ENCODE data around the gene PPIL6. TPM values are rescaled to one million over a fixed set of nuclear protein-coding genes. Genes with fewer than 3 reads are reported as not detected.
A peak's percentile ranks its signal among the peaks of the same experiment; 100 is the strongest.

PPIL6 gene
- total RNA-seq, 1 experiment from 2014 or later: 3.9 TPM

GRCh38 chr6:109382576-109383437 lies 57.6 kb downstream of the PPIL6 start:
- peak overlapping the region; percentile 100 for H3K27ac Mint-ChIP-seq (ENCODE audit: low read depth, unreplicated experiment)
- no peaks in the 10 kb centered on the region for H3K9me3 Mint-ChIP-seq (ENCODE audit: unreplicated experiment)
- ChIA-PET POLR2A (interaction anchor here (0.6 to 5.6 kb wide), 61 partner anchors 9 to 1888 kb away, joined by 3 to 94 read pairs (median 4); partner anchors contain the start of genes AK9, CEP57L1, FIG4 and FOXO3), CTCF (interaction anchor here (0.5 to 5.7 kb wide), 31 partner anchors 8 to 656 kb away, joined by 3 to 80 read pairs (median 4); partner anchors contain the start of genes CEP57L1, PPIL6, SESN1 and SMPD2)
- peaks cover 34% of the 10 kb centered on the region for H3K4me1 Mint-ChIP-seq (ENCODE audit: insufficient read depth, unreplicated experiment)
- BruUV-seq (replicated peaks): TSS peak; percentile 83
- intact Hi-C loops (cut with micrococcal nuclease): loop anchor here (1.0 to 5.0 kb wide), 5 partner anchors 57 to 841 kb away; partner anchors contain the start of genes MICAL1, PPIL6 and SMPD2
- H3K36me3 Mint-ChIP-seq (ENCODE audit: insufficient read depth, unreplicated experiment): peaks cover 22% of the 10 kb centered on the region
- peak overlapping the region; percentile 88 for H3K4me3 Mint-ChIP-seq (ENCODE audit: unreplicated experiment)
- TF ChIP-seq, protein P1, sequence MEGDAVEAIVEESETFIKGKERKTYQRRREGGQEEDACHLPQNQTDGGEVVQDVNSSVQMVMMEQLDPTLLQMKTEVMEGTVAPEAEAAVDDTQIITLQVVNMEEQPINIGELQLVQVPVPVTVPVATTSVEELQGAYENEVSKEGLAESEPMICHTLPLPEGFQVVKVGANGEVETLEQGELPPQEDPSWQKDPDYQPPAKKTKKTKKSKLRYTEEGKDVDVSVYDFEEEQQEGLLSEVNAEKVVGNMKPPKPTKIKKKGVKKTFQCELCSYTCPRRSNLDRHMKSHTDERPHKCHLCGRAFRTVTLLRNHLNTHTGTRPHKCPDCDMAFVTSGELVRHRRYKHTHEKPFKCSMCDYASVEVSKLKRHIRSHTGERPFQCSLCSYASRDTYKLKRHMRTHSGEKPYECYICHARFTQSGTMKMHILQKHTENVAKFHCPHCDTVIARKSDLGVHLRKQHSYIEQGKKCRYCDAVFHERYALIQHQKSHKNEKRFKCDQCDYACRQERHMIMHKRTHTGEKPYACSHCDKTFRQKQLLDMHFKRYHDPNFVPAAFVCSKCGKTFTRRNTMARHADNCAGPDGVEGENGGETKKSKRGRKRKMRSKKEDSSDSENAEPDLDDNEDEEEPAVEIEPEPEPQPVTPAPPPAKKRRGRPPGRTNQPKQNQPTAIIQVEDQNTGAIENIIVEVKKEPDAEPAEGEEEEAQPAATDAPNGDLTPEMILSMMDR (IDR thresholded peaks at IDR 0.05; ENCODE audit: unreplicated experiment): peak; percentile 31
- H3K27me3 Mint-ChIP-seq (ENCODE audit: insufficient read depth, unreplicated experiment): no peaks in the 10 kb centered on the region
- peak; percentile 94 for DNase-seq (ENCODE audit: unreplicated experiment)

- DNase-seq (ENCODE audit: unreplicated experiment): peak; percentile 96
- POLR2A ChIA-PET: interaction anchor here (0.5 to 5.6 kb wide), 42 partner anchors 8 to 1600 kb away, joined by 3 to 94 read pairs (median 5); partner anchors contain the start of genes AK9, CEP57L1, FIG4 and PPIL6
- Mint-ChIP-seq H3K36me3 (ENCODE audit: insufficient read depth, unreplicated experiment) (peaks cover 30% of the 10 kb centered on the region), H3K4me1 (ENCODE audit: insufficient read depth, unreplicated experiment) (peaks cover 37% of the 10 kb centered on the region), H3K27ac (ENCODE audit: low read depth, unreplicated experiment) (peak within 1 kb of the TSS; percentile 100), H3K4me3 (ENCODE audit: unreplicated experiment) (peak within 1 kb of the TSS; percentile 88), H3K27me3 (ENCODE audit: insufficient read depth, unreplicated experiment) (no peaks in the 10 kb centered on the region), H3K9me3 (ENCODE audit: unreplicated experiment) (no peaks in the 10 kb centered on the region)
- TF ChIP-seq, protein P1 (IDR thresholded peaks at IDR 0.05; ENCODE audit: unreplicated experiment): no peak
- intact Hi-C loops (cut with micrococcal nuclease): loop anchor here (1.0 to 5.0 kb wide), 4 partner anchors 58 to 840 kb away; partner anchors contain the start of genes MICAL1, PPIL6 and SMPD2
- CTCF ChIA-PET: interaction anchor here (0.6 to 5.7 kb wide), 20 partner anchors 7 to 657 kb away, joined by 3 to 80 read pairs (median 5); partner anchors contain the start of genes CEP57L1, PPIL6, SESN1 and SMPD2
- BruUV-seq (replicated peaks): no TSS peak
These were observed 58.5 kb downstream of the PPIL6 start, which contains the start of gene CD164 for GRCh38 chr6:109381747-109382575. Gene CD164 (minus strand): TSS chr6:109382467. CDS start chr6:109382378, 89 bp downstream.

DNA sequence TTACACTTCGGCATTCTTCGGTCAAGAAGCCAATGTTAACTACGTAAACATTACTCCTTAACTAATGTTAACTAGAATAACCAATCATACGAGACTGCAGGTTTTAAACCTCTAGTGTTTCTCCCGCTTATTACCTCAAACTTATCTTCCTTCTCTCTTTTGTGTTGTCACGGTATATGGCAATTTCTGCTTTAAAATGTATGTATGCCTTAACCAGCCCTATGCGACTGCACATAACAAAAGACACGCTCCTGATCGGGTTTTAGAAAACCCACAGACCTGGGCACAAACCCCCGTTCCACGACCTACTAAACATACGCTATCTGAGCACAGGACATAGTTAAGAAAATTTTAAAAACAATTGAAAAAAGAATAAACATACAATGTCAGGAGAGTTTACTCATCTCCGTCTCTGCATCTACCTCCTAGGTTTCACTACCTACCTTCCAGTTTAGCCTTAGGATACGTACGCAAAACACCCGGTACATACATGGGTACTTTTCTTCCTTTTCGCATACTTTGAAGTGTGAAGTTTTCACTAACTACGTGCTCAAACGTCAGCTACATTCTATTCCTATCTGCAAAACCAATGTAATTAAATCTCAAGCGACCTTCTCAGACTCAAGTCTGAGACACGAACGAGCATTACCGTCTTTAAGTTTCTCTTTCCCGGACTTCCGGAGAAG lies 59.2 kb downstream of the PPIL6 start:
- Mint-ChIP-seq H3K4me1 (ENCODE audit: insufficient read depth, unreplicated experiment) (peaks cover 37% of the 10 kb centered on the region), H3K36me3 (ENCODE audit: insufficient read depth, unreplicated experiment) (peaks cover 38% of the 10 kb centered on the region), H3K27me3 (ENCODE audit: insufficient read depth, unreplicated experiment) (no peaks in the 10 kb centered on the region), H3K4me3 (ENCODE audit: unreplicated experiment) (peak overlapping the region; percentile 88), H3K9me3 (ENCODE audit: unreplicated experiment) (no peaks in the 10 kb centered on the region), H3K27ac (ENCODE audit: low read depth, unreplicated experiment) (peak overlapping the region; percentile 100)
- DNase-seq (ENCODE audit: unreplicated experiment): peak; percentile 49
- TF ChIP-seq, protein P1 (IDR thresholded peaks at IDR 0.05; ENCODE audit: unreplicated experiment): no peak
- CTCF ChIA-PET: interaction anchor here (0.6 to 5.7 kb wide), 3 partner anchors 60 to 194 kb away, joined by 5 to 80 read pairs (median 25); partner anchors contain the start of genes PPIL6 and SMPD2
- intact Hi-C loops (cut with micrococcal nuclease): loop anchor here (5.0 kb wide), 3 partner anchors 76 to 839 kb away; partner anchors contain the start of gene MICAL1
- TSS peak; percentile 32 for BruUV-seq (replicated peaks)
- POLR2A ChIA-PET: interaction anchor here (0.5 to 5.6 kb wide), 9 partner anchors 14 to 1140 kb away, joined by 3 to 94 read pairs (median 13); partner anchors contain the start of genes CEP57L1, PPIL6, SESN1 and SMPD2

Data from MCF 10A (cell line).